ENCODE results near the gene PFKFB3.
"Not testable (repeated sequence)": the region's sequence is repeated elsewhere in the genome, so short reads cannot be mapped to it uniquely, and the experiment has no call there.

Gene PFKFB3

DNA sequence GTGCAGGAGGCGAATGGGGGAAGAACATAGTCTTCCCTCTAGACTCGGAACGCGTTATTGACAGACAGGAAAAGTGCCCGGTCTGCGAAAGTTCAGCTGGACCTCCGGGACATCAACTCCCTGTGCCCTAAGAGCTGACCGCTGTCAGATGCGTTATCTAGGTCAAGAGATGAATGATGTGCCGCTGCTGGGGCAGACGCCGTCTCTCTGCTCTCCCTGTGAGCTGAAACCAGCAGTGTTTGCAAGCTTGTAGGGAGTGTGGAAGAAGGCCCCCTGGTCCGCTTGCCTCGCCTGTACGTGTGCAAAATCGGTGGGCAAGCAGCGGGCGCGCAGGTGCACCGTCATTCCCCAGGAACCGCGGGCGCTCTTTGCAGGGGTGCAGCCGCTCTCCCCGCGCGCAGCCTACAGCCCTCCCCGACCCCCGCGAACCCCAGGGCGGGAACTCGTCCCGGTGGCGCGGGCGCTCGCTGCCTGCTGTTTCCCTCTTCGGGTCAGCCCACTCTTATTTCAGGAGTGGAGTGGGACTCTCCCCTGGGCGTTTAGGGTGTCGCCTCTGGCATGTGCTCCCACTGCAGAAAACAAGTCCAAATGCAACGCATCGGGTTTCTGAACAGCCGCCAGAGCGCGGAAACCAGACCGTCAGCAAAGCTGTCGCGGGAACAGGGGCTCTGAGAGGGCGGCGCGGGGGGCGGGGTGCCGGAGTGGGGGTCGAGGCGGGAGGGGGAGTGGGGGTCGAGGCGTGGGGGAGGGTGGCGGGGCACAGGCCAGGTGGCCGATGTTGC is 1.8 kb upstream of the PFKFB3 start:
- no peak for DNase-seq (ENCODE audit: low read depth)
- TF ChIP-seq CTCF (IDR thresholded peaks at IDR 0.05; ENCODE audit: control insufficient read depth, insufficient read depth, low read depth, low read length, missing control alignments) = no peak
- H3K4me3 ChIP-seq (ENCODE audit: control insufficient read depth, low read depth, low read length) = peak overlapping the region; percentile 48

GRCh38 chr10:6201516-6201975 is 1.2 kb upstream of the PFKFB3 start:
- no peak for TF ChIP-seq CTCF (IDR thresholded peaks at IDR 0.05; ENCODE audit: control insufficient read depth, insufficient read depth, low read depth, low read length, missing control alignments)
- H3K4me3 ChIP-seq (ENCODE audit: control insufficient read depth, low read depth, low read length) = peak overlapping the region; percentile 48
- peak; percentile 42 for DNase-seq (ENCODE audit: low read depth)

DNA sequence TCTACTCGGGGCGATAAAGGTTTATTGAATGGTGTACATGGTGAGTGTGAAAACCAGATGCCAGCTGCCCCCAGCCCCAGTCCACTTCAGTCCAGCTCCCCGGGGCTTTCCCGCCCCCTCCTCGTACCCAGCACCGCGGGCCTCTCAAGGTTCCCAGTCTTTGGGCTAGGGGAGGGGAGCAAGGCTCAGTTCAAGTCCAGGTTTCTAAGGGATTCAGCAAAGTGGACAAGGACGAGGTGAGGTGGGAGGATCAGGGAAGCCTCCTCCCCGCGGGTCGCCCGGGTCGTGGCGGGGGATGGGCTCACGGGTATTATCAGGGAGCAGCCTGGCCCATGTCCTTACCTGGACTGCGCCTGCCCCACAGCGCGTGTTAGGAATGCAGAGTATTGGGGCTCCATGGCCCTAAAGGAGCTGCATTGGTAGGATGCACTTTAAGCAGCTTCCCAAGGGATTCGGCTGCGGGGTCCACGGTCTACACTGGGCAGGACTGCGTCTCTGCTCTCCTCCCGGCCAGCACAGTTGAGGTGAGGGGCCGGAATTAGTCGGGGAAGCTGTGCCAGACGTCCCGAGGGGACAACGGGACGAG is 541 bp upstream of the PFKFB3 start:
- H3K4me3 ChIP-seq (ENCODE audit: control insufficient read depth, low read depth, low read length) = peak overlapping the region; percentile 48
- TF ChIP-seq CTCF (IDR thresholded peaks at IDR 0.05; ENCODE audit: control insufficient read depth, insufficient read depth, low read depth, low read length, missing control alignments) = no peak
- no peak for DNase-seq (ENCODE audit: low read depth)

- no peak for DNase-seq (ENCODE audit: low read depth)
- peak; percentile 27 for TF ChIP-seq CTCF (IDR thresholded peaks at IDR 0.05; ENCODE audit: control insufficient read depth, insufficient read depth, low read depth, low read length, missing control alignments)
- peak overlapping the region; percentile 77 for H3K4me3 ChIP-seq (ENCODE audit: control insufficient read depth, low read depth, low read length)
Measured at GRCh38 chr10:6203331-6204062, 765 bp downstream of the PFKFB3 start.

DNA sequence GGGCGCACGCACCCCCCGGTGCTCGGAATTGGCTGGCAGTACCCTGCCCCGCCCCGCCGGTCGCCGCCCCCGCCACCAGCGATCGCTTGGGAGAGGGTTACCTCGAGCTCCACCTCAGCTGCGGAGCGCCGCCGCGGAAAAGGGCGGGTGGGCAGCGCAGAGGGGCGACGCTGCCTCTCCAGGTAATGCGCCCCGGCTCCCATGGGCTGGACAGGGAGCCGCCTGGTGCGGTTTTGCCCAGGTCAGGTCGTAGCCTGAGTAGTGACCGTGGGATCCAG is 1.3 kb downstream of the PFKFB3 start:
- no peak for TF ChIP-seq CTCF (IDR thresholded peaks at IDR 0.05; ENCODE audit: control insufficient read depth, insufficient read depth, low read depth, low read length, missing control alignments)
- peak overlapping the region; percentile 77 for H3K4me3 ChIP-seq (ENCODE audit: control insufficient read depth, low read depth, low read length)
- DNase-seq (ENCODE audit: low read depth) = no peak

- no peak for DNase-seq (ENCODE audit: low read depth)
- TF ChIP-seq CTCF (IDR thresholded peaks at IDR 0.05; ENCODE audit: control insufficient read depth, insufficient read depth, low read depth, low read length, missing control alignments) = no peak
- H3K4me3 ChIP-seq (ENCODE audit: control insufficient read depth, low read depth, low read length) = peak overlapping the region; percentile 77
Measured at GRCh38 chr10:6204341-6205191, 1.8 kb downstream of the PFKFB3 start.

GRCh38 chr10:6206486-6206885 is 3.8 kb downstream of the PFKFB3 start:
- not testable (repeated sequence) for H3K4me3 ChIP-seq (ENCODE audit: control insufficient read depth, low read depth, low read length); DNase-seq (ENCODE audit: low read depth)

Data from AG09309 (cell line).